Dermis blood vessel endothelial cell (primary cell): ENCODE data around the gene MYH10. TPM values are rescaled to one million over a fixed set of nuclear protein-coding genes. Genes with fewer than 3 reads are reported as not detected.

Experiments used
- DNase-seq: peaks from one replicate; pipeline ENCODE4 v3.0.0; 2010
- total RNA-seq: library from RNA; depleted of rRNA; stranded (reverse); fragments of >200 nt; gene quantifications from 2 replicates; pipeline ENCODE4 v1.2.3, GENCODE V29; 2014

MYH10 gene
- total RNA-seq, 1 donor from 2014 or later, result 227 TPM

DNA sequence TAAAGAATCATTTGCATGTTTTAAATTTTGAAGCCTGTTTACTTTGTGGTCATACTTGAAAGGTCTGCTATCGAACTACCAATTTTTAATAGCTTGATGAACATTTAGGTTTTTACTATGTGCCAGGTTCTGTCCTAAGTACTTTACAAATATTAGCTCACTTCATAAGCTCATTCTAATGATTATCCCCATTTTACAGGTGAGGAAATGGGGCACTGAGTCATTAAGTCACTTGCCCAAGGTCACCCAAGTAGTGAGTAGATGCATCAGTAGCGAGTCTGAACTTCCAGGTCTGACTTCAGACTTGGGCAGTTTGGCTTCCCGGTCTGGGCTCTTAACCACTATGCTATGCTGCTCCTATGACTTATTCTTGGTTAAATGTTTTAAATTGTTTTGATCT is 190.8 kb downstream of the MYH10 start:
- no peak for DNase-seq

DNA sequence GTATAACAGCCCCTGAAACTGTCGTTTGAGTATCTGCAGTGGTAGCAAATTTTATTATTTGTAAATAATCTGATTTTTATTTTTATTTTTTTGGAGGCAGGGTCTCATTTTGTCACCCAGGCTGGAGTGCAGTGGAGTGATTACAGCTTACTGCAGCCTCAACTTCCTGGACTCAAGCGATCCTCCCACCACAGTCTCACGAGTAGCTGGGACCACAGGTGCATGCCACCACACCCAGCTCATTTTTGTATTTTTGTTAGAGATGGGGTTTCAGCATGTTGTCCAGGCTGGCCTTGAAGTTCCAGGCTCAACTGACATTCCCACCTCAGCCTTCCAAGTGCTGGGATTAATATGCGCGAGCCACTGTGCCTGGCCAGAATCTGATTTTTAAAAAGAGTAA is 192.1 kb downstream of the MYH10 start:
- no peak for DNase-seq

- DNase-seq, result no peak
Measured at GRCh38 chr17:8436844-8437171, 193.7 kb downstream of the MYH10 start.

- peak; percentile 62 for DNase-seq
Measured at GRCh38 chr17:8436169-8436843, 194.2 kb downstream of the MYH10 start.

GRCh38 chr17:8435245-8436168 is 195.0 kb downstream of the MYH10 start, which contains the start of gene NDEL1:
NDEL1 (plus strand) TSS chr17:8435884; CDS start chr17:8444272, 8,388 bp downstream.
- DNase-seq, result peak; percentile 99

DNA sequence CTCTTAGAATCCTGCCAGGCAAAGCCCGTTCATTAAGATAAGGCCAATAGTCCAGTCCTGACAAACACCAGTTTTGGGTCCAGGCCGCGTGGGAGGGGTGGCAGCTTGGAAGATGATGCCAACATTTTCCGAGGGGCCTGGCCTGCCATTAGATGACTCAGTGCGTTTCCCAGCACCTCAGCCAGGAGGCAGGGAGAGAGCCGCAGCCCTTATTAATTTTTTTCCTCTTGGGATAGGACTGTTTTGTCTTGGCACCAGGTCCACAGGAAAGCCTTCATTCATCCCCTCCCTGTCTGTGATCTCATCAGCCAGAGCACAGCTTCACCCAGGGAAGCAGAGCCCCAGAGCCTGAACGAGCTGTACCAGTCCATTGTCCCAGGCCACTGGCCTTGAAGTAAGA is 199.6 kb downstream of the MYH10 start:
- peak; percentile 62 for DNase-seq

- no peak for DNase-seq
Measured at GRCh38 chr17:8426802-8427201, 203.7 kb downstream of the MYH10 start.

DNA sequence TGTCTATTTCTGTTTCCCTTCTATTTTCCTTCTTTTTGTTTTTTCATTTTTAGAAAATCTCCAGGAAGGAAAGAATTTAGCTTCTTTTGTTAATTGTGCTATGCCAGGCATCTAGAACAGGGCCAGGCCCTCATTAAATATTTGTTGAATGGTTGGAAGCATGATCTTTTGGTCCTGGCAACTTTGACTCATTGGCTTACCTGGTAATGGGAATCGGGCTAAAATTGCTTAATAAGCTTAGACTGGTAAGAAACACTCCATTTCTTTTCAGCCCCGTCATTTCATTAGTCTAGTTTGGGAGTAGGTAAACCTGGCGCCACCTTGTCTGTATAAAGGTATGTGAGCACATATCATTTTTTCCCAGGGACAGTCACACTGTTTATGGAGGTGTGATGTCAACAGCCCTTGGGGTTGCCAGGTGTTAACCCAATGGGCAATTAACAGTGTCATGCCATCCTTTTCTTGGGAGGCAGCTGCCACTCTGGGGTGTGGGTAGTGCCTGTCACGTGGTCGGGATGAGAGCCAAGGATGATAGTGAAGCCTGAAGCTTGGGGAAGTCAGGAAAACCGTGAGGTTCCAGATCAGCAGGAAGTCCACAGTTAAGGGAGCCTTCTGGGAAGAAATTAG is 204.3 kb downstream of the MYH10 start:
- DNase-seq, result no peak

Other genes starting within 250 kb of the MYH10 start
- 2,594 and 5,071 TPM in 2 replicates for gene RPL26, start 247.5 kb downstream of the MYH10 start, total RNA-seq
- gene RNF222, start 232.9 kb downstream of the MYH10 start, total RNA-seq, result 0.05 TPM in 1 of 2 replicates, not detected in the other
- gene NDEL1, start 194.8 kb downstream of the MYH10 start, total RNA-seq, result 34.5 and 47.6 TPM in 2 replicates
- not detected in 2 replicates for gene CCDC42, start 114.1 kb upstream of the MYH10 start, total RNA-seq
- gene SPDYE4, start 127.8 kb upstream of the MYH10 start, total RNA-seq, result not detected in 2 replicates
- gene MFSD6L, start 168.6 kb upstream of the MYH10 start, total RNA-seq, result not detected in 2 replicates
- gene PIK3R6, start 236.9 kb upstream of the MYH10 start, total RNA-seq, result not detected in 2 replicates